ENCODE measurements around the gene ADAP2.
"Not testable (repeated sequence)": the region's sequence is repeated elsewhere in the genome, so short reads cannot be mapped to it uniquely, and the experiment has no call there.

Gene ADAP2

GRCh38 chr17:30929861-30930260 lies 8.1 kb downstream of the ADAP2 start:
- not testable (repeated sequence) for DNase-seq (ENCODE audit: low read depth in 2 of 2)

GRCh38 chr17:30930495-30930894 lies 8.8 kb downstream of the ADAP2 start:
- no peak for DNase-seq (ENCODE audit: low read depth in 2 of 2)

DNA sequence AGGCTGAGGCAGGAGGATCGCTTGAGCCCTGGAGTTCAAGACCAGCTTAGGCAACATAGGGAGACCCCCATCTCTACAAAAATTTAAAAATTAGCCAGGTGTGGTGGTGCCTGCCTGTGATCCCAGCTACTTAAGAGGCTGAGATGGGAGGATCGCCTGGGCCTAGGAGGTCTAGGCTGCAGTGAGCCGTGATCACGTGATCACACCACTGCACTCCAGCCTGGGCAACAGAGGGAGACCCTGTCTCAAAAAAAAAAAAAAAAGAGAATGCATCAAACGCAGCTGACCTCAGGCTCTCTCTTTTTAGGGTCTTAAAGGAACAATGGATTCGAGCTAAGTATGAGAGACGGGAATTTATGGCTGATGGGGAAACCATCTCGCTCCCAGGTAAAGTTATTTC lies 9.8 kb downstream of the ADAP2 start:
- not testable (repeated sequence) for DNase-seq (ENCODE audit: low read depth in 2 of 2)

GRCh38 chr17:30933966-30934365 lies 12.2 kb downstream of the ADAP2 start:
- no peak for DNase-seq (ENCODE audit: low read depth in 2 of 2)

DNA sequence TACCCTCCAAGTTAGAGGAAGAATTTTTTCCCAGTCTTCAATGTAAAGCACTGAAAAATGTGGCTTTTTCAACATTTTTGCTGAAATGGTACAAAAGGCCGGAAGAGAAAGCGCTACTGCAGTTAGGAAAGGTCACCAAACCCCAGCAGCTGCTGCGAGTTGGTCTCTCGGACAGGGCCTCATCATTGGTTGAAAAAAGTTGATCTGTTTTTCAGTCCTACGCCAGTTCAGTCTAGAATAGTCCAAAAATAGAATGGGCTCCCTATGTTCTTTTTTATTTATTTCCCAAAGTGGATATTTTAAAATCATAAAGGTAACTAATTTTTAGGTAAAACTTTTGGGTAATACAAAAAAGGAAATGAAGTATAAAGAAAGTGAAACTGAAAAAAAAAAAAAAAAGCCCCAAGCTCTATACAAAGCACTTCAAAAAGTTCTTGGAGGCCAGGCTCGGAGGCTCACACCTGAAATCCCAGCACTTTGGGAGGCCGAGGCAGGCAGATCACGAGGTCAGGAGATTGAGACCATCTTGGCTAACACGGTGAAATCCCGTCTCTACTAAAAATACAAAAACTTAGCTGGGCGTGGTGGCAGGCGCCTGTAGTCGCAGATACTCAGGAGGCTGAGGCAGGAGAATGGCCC lies 17.4 kb downstream of the ADAP2 start:
- DNase-seq (ENCODE audit: low read depth in 2 of 2): no peak

DNA sequence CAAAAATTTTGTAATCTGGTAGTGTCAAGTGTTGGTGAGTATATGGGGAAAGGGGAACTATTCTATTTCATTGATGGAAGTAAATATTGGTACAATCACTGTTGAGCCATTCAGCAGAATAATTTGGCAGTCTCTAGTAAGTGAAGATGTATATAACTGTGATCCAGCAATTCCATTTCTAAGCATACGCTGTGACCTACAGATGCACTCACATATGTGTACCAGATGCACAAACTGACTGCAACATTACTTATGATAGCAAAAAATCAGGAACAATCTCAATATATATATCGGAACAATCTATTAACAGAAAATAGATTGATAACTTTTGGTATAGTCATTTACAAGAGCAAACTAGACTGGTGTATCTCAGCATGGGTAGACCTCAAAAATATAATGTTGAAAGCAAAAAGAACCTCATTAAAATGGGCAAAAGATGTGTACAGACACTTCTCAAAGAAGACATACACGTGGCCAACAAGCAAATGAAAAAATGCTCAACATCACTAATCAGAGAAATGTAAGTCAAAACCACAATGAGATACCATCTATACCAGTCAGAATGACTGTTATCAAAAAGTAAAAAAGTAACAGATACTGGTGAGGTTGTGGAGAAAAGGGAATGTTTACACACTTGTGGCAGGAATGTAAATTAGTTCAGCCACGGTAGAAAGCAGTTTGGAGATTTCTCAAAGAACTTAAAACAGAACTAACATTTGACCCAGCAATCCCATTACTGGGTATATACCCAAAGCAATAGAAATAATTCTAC lies 20.7 kb downstream of the ADAP2 start:
- no peak for DNase-seq (ENCODE audit: low read depth in 2 of 2)

- DNase-seq (ENCODE audit: low read depth in 2 of 2): no peak
Measured at GRCh38 chr17:30947796-30948195, 26.1 kb downstream of the ADAP2 start.

- DNase-seq (ENCODE audit: low read depth in 2 of 2): no peak
Measured at GRCh38 chr17:30950189-30950588, 28.4 kb downstream of the ADAP2 start.

- no peak for DNase-seq (ENCODE audit: low read depth in 2 of 2)
Measured at GRCh38 chr17:30950669-30951399, 29.1 kb downstream of the ADAP2 start.

GRCh38 chr17:30952638-30953393 lies 31.1 kb downstream of the ADAP2 start:
- no peak for DNase-seq (ENCODE audit: low read depth in 2 of 2)

DNA sequence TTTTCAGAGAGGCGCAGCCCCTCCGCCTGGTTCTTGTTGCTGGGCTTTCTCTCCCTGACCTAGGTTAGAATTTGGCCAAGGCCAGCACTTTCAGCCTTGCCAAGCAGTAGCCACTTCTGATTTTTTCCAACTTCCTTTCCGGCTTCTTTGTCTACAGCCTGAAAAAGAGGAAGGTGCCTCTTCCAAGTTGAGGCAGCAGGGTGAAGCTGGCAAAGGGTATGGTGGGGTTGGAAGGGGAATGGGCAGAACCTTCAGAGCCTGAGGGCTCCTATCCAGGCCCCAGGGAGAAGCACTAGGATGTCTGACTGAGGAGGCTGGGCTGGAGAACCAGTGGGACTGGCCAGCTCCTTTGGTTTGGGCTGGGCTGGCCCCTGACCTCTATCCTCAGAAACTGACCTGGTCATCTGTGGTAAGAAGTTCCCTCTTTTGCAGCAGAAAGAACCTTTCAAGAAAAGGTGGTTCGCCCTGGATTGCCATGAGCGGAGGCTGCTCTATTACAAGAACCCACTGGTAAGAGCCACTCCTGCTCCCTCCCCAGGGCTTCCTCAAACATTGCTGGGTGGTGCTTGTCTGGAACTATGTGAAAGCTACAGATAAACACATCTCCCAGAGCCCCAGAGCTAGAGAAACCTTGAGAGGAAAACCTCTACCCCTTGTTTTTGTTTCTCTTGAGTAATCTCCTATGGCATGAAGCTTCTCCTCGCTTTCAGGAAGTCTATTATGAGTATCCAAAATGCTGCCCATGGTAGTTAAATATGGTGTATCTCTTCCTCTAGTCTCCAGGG lies 32.5 kb downstream of the ADAP2 start:
- no peak for DNase-seq (ENCODE audit: low read depth in 2 of 2)

GRCh38 chr17:30956764-30957374 lies 35.1 kb downstream of the ADAP2 start:
- no peak for DNase-seq (ENCODE audit: low read depth in 2 of 2)

DNA sequence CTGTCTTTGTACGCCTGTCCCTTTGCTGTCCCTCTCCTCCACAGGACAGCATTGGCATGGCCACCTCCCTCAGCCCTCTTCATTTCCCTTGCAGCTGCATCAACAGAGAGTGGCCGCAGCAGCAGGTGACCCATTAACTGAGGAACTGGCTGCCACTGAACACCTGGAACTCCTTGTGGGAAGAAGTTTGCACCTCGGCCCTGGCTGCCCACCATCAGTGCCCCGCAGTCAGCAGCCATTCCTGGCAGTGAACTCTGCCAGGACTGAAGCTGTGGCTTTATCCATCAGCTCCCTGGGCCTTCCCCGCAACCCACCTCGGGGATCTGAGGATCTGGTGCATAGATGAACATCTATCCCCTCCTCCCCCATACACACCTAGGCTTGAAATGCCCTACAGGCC lies 36.0 kb downstream of the ADAP2 start:
- DNase-seq (ENCODE audit: low read depth in 2 of 2): no peak

- no peak for DNase-seq (ENCODE audit: low read depth in 2 of 2)
Measured at GRCh38 chr17:30958187-30958586, 36.4 kb downstream of the ADAP2 start.

DNA sequence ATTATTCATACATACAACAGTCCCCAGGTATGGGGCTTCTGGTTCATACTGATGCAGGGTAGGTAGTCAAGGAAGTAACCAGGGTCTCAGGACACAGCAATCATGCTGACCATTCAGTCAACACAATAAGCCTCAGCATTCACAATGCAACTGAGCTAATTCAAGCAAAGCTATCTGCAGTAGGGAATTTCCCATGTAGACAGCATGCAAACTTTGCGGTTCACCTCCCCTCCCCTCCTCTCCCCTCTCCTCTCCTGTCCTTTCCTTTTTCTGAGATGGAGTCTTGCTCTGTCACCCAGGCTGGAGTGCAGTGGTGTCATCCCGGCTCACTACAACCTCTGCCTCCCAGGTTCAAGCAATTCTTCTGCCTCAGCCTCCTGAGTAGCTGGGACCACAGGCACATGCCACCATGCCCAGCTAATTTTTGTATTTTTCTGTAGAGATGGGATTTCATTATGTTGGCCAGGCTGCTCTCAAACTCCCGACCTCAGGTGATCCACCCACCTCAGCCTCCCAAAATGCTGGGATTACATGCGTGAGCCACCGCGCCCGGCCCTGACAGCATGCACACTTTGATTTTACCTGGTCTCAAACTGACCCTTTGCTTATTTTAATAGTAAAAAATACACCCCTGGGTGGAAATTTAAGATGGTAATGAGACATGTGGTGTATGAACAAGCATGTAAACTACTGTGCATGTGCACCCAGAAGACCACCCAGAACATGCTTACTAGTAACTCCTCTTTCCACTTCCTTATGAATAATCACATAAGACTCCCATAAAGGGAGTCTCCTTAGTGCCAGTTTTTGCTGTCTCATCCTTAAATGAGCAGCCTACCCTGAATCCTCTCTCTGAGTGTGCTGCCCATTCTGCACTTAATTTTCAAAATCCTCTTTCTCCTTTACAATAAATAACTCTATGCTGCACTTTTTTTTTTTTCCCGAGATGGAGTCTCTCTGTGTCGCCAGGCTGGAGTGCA lies 39.8 kb downstream of the ADAP2 start:
- DNase-seq (ENCODE audit: low read depth in 2 of 2): no peak

GRCh38 chr17:30964312-30964711 lies 42.6 kb downstream of the ADAP2 start:
- not testable (repeated sequence) for DNase-seq (ENCODE audit: low read depth in 2 of 2)

DNA sequence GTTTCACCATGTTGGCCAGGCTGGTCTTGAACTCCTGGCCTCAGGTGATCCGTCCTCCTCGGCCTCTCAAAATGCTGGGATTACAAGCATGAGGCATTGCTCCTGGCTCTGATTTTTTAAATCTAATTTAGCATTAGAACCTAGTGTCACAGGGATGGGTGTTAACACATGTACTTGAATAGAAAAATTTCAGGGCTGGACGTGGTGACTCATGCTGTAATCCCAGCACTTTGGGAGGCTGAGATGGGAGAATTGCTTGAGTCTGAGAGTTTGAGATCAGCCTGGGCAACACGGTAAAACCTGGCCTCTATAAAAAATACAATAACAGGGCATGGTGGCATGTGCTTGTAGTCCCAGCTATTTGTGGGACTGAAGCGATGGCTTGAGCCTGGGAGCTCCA lies 43.1 kb downstream of the ADAP2 start:
- no peak for DNase-seq (ENCODE audit: low read depth in 2 of 2)

GRCh38 chr17:30965686-30966085 lies 43.9 kb downstream of the ADAP2 start:
- DNase-seq (ENCODE audit: low read depth in 2 of 2): no peak

- DNase-seq (ENCODE audit: low read depth in 2 of 2): not testable (repeated sequence)
Measured at GRCh38 chr17:30967911-30968310, 46.2 kb downstream of the ADAP2 start.
